ENCODE measurements around the gene SAT1. TPM values are rescaled to one million over a fixed set of nuclear protein-coding genes. Genes with fewer than 3 reads are reported as not detected.

The SAT1 gene
- total RNA-seq, 3 donors from 2014 or later, result 267 to 574 (median 449) TPM

- intact Hi-C loops (cut with DNase I, micrococcal nuclease), result no loop called here
- no peaks in the 10 kb centered on the region for H3K36me3 ChIP-seq (ENCODE audit: low read depth)
- no peaks in the 10 kb centered on the region for H3K9me3 ChIP-seq
- H3K4me1 ChIP-seq (ENCODE audit: low read depth), result no peaks in the 10 kb centered on the region
- TF ChIP-seq CTCF (IDR thresholded peaks at IDR 0.05), result no peak
- ATAC-seq, result no peak
- DNase-seq, result no peak
- no peak overlapping the region for H3K4me3 ChIP-seq
Measured at GRCh38 chrX:23813808-23814207, 30.8 kb downstream of the SAT1 start.

GRCh38 chrX:23815376-23815775, 32.4 kb downstream of the SAT1 start:
- intact Hi-C loops (cut with DNase I, micrococcal nuclease), result no loop called here
- no peak overlapping the region for H3K4me3 ChIP-seq
- no peaks in the 10 kb centered on the region for H3K36me3 ChIP-seq (ENCODE audit: low read depth)
- ATAC-seq (no peak), DNase-seq (no peak)
- H3K9me3 ChIP-seq, result no peaks in the 10 kb centered on the region
- TF ChIP-seq CTCF (IDR thresholded peaks at IDR 0.05), result no peak
- H3K4me1 ChIP-seq (ENCODE audit: low read depth), result no peaks in the 10 kb centered on the region

- ATAC-seq (peak; percentile 12), DNase-seq (no peak)
- intact Hi-C loops (cut with DNase I, micrococcal nuclease), result no loop called here
- Histone ChIP-seq H3K4me3 (no peak overlapping the region), H3K36me3 (ENCODE audit: low read depth) (no peaks in the 10 kb centered on the region), H3K4me1 (ENCODE audit: low read depth) (no peaks in the 10 kb centered on the region), H3K9me3 (no peaks in the 10 kb centered on the region)
- TF ChIP-seq CTCF (IDR thresholded peaks at IDR 0.05), result no peak
Measured at GRCh38 chrX:23816179-23816578, 33.2 kb downstream of the SAT1 start.

GRCh38 chrX:23817979-23818336, 35.0 kb downstream of the SAT1 start:
- DNase-seq (no peak), ATAC-seq (no peak)
- no peak for TF ChIP-seq CTCF (IDR thresholded peaks at IDR 0.05)
- H3K4me1 ChIP-seq (ENCODE audit: low read depth), result no peaks in the 10 kb centered on the region
- no peaks in the 10 kb centered on the region for H3K9me3 ChIP-seq
- H3K4me3 ChIP-seq, result no peak overlapping the region
- no peaks in the 10 kb centered on the region for H3K36me3 ChIP-seq (ENCODE audit: low read depth)
- intact Hi-C loops (cut with DNase I, micrococcal nuclease), result no loop called here

- no peaks in the 10 kb centered on the region for H3K9me3 ChIP-seq
- intact Hi-C loops (cut with DNase I, micrococcal nuclease), result no loop called here
- H3K36me3 ChIP-seq (ENCODE audit: low read depth), result no peaks in the 10 kb centered on the region
- ATAC-seq (peak; percentile 25), DNase-seq (no peak)
- no peaks in the 10 kb centered on the region for H3K4me1 ChIP-seq (ENCODE audit: low read depth)
- H3K4me3 ChIP-seq, result no peak overlapping the region
- no peak for TF ChIP-seq CTCF (IDR thresholded peaks at IDR 0.05)
Measured at GRCh38 chrX:23819385-23820234, 36.6 kb downstream of the SAT1 start.
